ENCODE measurements around the gene B4GAT1. TPM values are rescaled to one million over a fixed set of nuclear protein-coding genes. Genes with fewer than 3 reads are reported as not detected.
A peak's percentile ranks its signal among the peaks of the same experiment; 100 is the strongest.

B4GAT1 gene
- total RNA-seq, 1 donor from 2014 or later = 25.2 TPM

DNA sequence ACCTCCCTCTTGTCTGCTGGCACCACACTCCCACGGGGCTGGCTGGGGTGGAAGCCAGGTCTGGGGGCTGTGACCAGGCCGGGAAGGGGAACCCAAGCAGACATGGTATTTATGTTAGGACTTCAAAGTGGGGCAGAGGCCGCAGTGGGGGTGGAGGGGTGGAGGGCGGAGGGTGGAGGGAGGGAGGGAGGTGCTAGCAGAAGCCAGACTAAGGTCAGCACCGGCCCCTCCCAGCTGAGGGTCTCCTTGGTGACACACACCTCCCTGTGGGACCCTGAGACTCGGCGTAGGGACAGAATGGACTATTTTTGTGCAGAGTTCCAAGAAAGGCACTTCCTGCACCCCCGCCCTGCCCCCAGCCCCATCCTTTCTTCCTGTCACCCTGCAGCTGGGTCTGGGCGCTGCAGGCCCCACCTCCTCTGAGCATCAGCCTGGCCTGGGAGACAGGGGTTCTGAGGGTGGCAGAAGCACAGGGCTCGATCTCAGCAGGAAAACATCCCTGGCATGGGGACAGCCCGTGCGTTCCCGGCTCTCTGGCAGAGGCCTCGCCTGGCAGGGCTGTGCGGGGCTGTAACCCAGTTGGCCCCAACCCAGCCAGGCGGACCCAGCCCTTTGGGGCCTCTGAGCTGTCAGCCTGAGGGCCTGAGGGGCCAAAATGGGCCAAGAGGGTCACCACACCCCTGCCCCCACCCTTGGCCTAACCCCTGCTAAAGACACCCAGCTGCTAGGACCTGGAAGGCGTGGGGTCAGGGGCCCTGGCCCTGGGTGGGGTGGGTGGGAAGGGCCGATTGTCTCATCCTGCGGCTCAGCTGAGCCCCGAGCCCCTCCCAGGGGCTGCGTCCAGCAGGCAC, 20.9 kb downstream of the B4GAT1 start:
- no peaks in the 10 kb centered on the region for H3K27me3 ChIP-seq (ENCODE audit: insufficient read depth, low read length)
- peak overlapping the region; percentile 75 for H3K4me2 ChIP-seq (ENCODE audit: low read length)
- peak overlapping the region; percentile 74 for H3K9ac ChIP-seq (ENCODE audit: low read length)
- H3K27me3 Mint-ChIP-seq (ENCODE audit: low read depth, unreplicated experiment) = no peaks in the 10 kb centered on the region
- TF ChIP-seq, protein P1, sequence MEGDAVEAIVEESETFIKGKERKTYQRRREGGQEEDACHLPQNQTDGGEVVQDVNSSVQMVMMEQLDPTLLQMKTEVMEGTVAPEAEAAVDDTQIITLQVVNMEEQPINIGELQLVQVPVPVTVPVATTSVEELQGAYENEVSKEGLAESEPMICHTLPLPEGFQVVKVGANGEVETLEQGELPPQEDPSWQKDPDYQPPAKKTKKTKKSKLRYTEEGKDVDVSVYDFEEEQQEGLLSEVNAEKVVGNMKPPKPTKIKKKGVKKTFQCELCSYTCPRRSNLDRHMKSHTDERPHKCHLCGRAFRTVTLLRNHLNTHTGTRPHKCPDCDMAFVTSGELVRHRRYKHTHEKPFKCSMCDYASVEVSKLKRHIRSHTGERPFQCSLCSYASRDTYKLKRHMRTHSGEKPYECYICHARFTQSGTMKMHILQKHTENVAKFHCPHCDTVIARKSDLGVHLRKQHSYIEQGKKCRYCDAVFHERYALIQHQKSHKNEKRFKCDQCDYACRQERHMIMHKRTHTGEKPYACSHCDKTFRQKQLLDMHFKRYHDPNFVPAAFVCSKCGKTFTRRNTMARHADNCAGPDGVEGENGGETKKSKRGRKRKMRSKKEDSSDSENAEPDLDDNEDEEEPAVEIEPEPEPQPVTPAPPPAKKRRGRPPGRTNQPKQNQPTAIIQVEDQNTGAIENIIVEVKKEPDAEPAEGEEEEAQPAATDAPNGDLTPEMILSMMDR (IDR thresholded peaks at IDR 0.05; ENCODE audit: insufficient read depth, low read depth, low read length) = no peak
- TF ChIP-seq EZH2 (IDR thresholded peaks at IDR 0.05; ENCODE audit: insufficient read depth, low read length) = no peak
- H3K36me3 Mint-ChIP-seq (ENCODE audit: low read depth, unreplicated experiment) = peaks cover 2% of the 10 kb centered on the region
- no peak overlapping the region for H3K4me3 ChIP-seq (ENCODE audit: insufficient read depth, low read depth, low read length)
- DNase-seq (ENCODE audit: low read depth) (no peak), FAIRE-seq (no peak)
- no peaks in the 10 kb centered on the region for H3K79me2 ChIP-seq (ENCODE audit: insufficient read depth, low read length)
- no peak overlapping the region for H3K4me3 Mint-ChIP-seq (ENCODE audit: unreplicated experiment)
- no peaks in the 10 kb centered on the region for H3K36me3 ChIP-seq (ENCODE audit: insufficient read depth, low read length)
- peak overlapping the region; percentile 84 for H3K27ac ChIP-seq (ENCODE audit: low read depth, low read length)
- peaks cover 39% of the 10 kb centered on the region for H3K4me1 Mint-ChIP-seq (ENCODE audit: low read depth, unreplicated experiment)
- peaks cover 5% of the 10 kb centered on the region for H4K20me1 ChIP-seq (ENCODE audit: insufficient read depth, low read length)
- H3K4me1 ChIP-seq (ENCODE audit: insufficient read depth, low read length) = peaks cover 46% of the 10 kb centered on the region
- H3K9me3 ChIP-seq (ENCODE audit: insufficient read depth, low read depth, low read length) = no peaks in the 10 kb centered on the region
- H2AFZ ChIP-seq (ENCODE audit: low read depth, low read length) = peak overlapping the region; percentile 48
- H3K9me3 Mint-ChIP-seq (ENCODE audit: unreplicated experiment) = peaks cover 2% of the 10 kb centered on the region
- peak overlapping the region; percentile 84 for H3K27ac Mint-ChIP-seq (ENCODE audit: unreplicated experiment)

DNA sequence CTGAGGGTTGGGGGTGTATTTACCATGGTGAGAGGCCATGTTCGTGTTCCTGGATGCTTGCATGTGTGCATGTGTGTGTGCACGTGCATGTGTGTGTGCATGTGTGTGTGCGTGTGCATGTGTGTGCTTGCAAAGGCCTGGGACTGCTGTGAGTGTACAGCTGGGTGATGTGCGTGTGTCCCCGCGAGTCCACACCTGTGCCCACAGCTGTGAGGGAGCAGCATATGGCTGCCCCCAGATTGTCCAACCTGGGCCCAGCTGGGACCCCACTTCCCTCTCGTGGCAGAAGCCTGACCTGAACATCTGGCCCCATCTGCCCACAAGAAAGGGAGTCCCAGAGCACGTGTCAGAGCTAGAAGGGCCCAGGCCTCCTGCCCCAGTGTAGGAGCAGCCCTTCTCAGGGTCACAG, 22.2 kb downstream of the B4GAT1 start:
- peaks cover 39% of the 10 kb centered on the region for H3K4me1 Mint-ChIP-seq (ENCODE audit: low read depth, unreplicated experiment)
- no peaks in the 10 kb centered on the region for H3K79me2 ChIP-seq (ENCODE audit: insufficient read depth, low read length)
- H3K4me1 ChIP-seq (ENCODE audit: insufficient read depth, low read length) = peaks cover 46% of the 10 kb centered on the region
- H3K27ac Mint-ChIP-seq (ENCODE audit: unreplicated experiment) = peak overlapping the region; percentile 24
- H3K27ac ChIP-seq (ENCODE audit: low read depth, low read length) = peak overlapping the region; percentile 32
- no peaks in the 10 kb centered on the region for H3K27me3 Mint-ChIP-seq (ENCODE audit: low read depth, unreplicated experiment)
- H4K20me1 ChIP-seq (ENCODE audit: insufficient read depth, low read length) = no peaks in the 10 kb centered on the region
- H3K9me3 Mint-ChIP-seq (ENCODE audit: unreplicated experiment) = peaks cover 4% of the 10 kb centered on the region
- H2AFZ ChIP-seq (ENCODE audit: low read depth, low read length) = no peak overlapping the region
- H3K36me3 ChIP-seq (ENCODE audit: insufficient read depth, low read length) = no peaks in the 10 kb centered on the region
- FAIRE-seq (no peak), DNase-seq (ENCODE audit: low read depth) (no peak)
- no peak overlapping the region for H3K4me3 ChIP-seq (ENCODE audit: insufficient read depth, low read depth, low read length)
- H3K4me2 ChIP-seq (ENCODE audit: low read length) = peak overlapping the region; percentile 39
- H3K36me3 Mint-ChIP-seq (ENCODE audit: low read depth, unreplicated experiment) = no peaks in the 10 kb centered on the region
- no peak for TF ChIP-seq EZH2 (IDR thresholded peaks at IDR 0.05; ENCODE audit: insufficient read depth, low read length)
- H3K9me3 ChIP-seq (ENCODE audit: insufficient read depth, low read depth, low read length) = no peaks in the 10 kb centered on the region
- H3K9ac ChIP-seq (ENCODE audit: low read length) = no peak overlapping the region
- H3K27me3 ChIP-seq (ENCODE audit: insufficient read depth, low read length) = no peaks in the 10 kb centered on the region
- H3K4me3 Mint-ChIP-seq (ENCODE audit: unreplicated experiment) = no peak overlapping the region

DNA sequence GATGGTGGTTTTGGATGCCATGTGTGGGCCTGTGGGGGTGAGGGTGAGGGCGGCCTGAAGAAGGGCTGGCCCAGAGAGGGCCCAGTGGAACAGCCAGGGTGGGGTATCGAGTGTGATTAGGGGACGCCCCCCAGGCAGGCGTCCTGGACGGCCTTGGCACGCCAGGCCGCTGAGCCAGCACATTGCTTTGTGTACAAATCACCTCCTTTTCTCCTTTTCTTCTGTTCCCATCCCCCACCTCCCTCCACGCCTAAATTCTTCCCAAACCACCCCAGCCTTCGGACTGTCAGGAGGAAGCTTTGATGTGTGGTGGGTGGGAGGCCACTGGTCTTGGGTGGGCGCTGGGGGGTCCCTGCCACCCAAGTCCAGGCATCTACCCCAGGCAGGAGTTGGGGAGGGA, 22.8 kb downstream of the B4GAT1 start:
- peaks cover 39% of the 10 kb centered on the region for H3K4me1 Mint-ChIP-seq (ENCODE audit: low read depth, unreplicated experiment)

More for the DNA sequence above, 22.8 kb downstream of the B4GAT1 start:
- Histone ChIP-seq H3K9me3 (ENCODE audit: insufficient read depth, low read depth, low read length) (no peaks in the 10 kb centered on the region), H3K4me1 (ENCODE audit: insufficient read depth, low read length) (peaks cover 46% of the 10 kb centered on the region), H3K9ac (ENCODE audit: low read length) (no peak overlapping the region), H3K4me2 (ENCODE audit: low read length) (peak overlapping the region; percentile 39), H4K20me1 (ENCODE audit: insufficient read depth, low read length) (no peaks in the 10 kb centered on the region), H3K36me3 (ENCODE audit: insufficient read depth, low read length) (no peaks in the 10 kb centered on the region), H3K27ac (ENCODE audit: low read depth, low read length) (peak overlapping the region; percentile 32), H3K4me3 (ENCODE audit: insufficient read depth, low read depth, low read length) (no peak overlapping the region), H3K27me3 (ENCODE audit: insufficient read depth, low read length) (no peaks in the 10 kb centered on the region), H3K79me2 (ENCODE audit: insufficient read depth, low read length) (no peaks in the 10 kb centered on the region), H2AFZ (ENCODE audit: low read depth, low read length) (no peak overlapping the region)
- Mint-ChIP-seq H3K27ac (ENCODE audit: unreplicated experiment) (peak overlapping the region; percentile 72), H3K36me3 (ENCODE audit: low read depth, unreplicated experiment) (peaks cover 2% of the 10 kb centered on the region), H3K9me3 (ENCODE audit: unreplicated experiment) (peaks cover 7% of the 10 kb centered on the region), H3K27me3 (ENCODE audit: low read depth, unreplicated experiment) (no peaks in the 10 kb centered on the region), H3K4me3 (ENCODE audit: unreplicated experiment) (no peak overlapping the region)
- FAIRE-seq (no peak), DNase-seq (ENCODE audit: low read depth) (no peak)
- TF ChIP-seq EZH2 (IDR thresholded peaks at IDR 0.05; ENCODE audit: insufficient read depth, low read length) = no peak
- TF ChIP-seq, protein P1 (IDR thresholded peaks at IDR 0.05; ENCODE audit: insufficient read depth, low read depth, low read length) = no peak

Measured in astrocyte (in vitro differentiated cells and primary cell).